H1 (cell line): ENCODE data around the gene SLIT3. TPM values are rescaled to one million over a fixed set of nuclear protein-coding genes. Genes with fewer than 3 reads are reported as not detected.

Source experiments
- SIX5 ChIP-seq: IDR thresholded peaks from 2 replicates; pipeline ENCODE4 v1.6.1; 2011; ENCODE audit warnings: mild to moderate bottlenecking, low read depth, low read length
- polyA plus RNA-seq, 7 experiments: library from polyadenylated mRNA; depleted of rRNA in 3 of 7; stranded (reverse) in 5 of 7; unstranded in 2 of 7; fragments of >200 nt in 5 of 7; fragments of 200-250 nt in 2 of 7; gene quantifications; 1 replicate in 5 of 7; 2 replicates in 1 of 7; 4 replicates in 1 of 7; pipeline versions ENCODE4 v1.2.1 to v1.2.3, GENCODE V29; 2011 to 2013; ENCODE audit warnings: missing spikeins in 2 of 7, mixed read lengths in 2 of 7
- total RNA-seq: library from RNA; stranded (reverse); fragmentation: NEBNext Ultra II Directional; extraction: Animal tissue kit (Norgen Biotek cat#: 25700); gene quantifications from 2 replicates; pipeline ENCODE4 v1.2.1, GENCODE V29; 2021
- TF ChIP-seq, protein P1 (sequence below): fragments of 300-600 bp; sonication (generic); IDR thresholded peaks from 2 replicates; pipeline ENCODE4 v1.7.1; 2012; ENCODE audit warnings: low read length, moderate library complexity, mild to moderate bottlenecking, inconsistent platforms; ENCODE audit not compliant: insufficient replicate concordance

Gene SLIT3
- total and polyA plus RNA-seq, 2 of the 8 experiments (the other 6 are each of a cell fraction or from before 2014, with no cell fraction given) = 1.1 to 1.2 TPM

DNA sequence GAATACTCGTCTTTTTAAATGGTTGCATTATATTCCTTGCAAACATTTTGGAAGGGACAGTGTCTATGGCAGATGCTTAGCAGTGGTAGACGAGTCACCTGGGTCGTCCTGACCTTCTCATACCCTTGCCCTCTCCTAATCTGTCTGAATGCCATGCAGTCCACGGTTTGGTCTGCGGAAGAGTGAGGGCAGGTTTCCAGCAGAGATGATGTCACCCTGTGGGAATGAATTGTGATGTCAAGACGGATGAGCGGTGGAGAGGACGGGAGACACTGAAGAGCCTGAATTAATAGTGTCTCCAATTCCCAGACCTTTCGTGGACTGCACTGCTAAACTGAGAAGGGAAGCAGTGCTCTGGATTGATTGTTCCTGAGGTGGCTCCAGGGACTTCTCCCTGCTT is 392.7 kb downstream of the SLIT3 start (continued):
- TF ChIP-seq, protein P1, sequence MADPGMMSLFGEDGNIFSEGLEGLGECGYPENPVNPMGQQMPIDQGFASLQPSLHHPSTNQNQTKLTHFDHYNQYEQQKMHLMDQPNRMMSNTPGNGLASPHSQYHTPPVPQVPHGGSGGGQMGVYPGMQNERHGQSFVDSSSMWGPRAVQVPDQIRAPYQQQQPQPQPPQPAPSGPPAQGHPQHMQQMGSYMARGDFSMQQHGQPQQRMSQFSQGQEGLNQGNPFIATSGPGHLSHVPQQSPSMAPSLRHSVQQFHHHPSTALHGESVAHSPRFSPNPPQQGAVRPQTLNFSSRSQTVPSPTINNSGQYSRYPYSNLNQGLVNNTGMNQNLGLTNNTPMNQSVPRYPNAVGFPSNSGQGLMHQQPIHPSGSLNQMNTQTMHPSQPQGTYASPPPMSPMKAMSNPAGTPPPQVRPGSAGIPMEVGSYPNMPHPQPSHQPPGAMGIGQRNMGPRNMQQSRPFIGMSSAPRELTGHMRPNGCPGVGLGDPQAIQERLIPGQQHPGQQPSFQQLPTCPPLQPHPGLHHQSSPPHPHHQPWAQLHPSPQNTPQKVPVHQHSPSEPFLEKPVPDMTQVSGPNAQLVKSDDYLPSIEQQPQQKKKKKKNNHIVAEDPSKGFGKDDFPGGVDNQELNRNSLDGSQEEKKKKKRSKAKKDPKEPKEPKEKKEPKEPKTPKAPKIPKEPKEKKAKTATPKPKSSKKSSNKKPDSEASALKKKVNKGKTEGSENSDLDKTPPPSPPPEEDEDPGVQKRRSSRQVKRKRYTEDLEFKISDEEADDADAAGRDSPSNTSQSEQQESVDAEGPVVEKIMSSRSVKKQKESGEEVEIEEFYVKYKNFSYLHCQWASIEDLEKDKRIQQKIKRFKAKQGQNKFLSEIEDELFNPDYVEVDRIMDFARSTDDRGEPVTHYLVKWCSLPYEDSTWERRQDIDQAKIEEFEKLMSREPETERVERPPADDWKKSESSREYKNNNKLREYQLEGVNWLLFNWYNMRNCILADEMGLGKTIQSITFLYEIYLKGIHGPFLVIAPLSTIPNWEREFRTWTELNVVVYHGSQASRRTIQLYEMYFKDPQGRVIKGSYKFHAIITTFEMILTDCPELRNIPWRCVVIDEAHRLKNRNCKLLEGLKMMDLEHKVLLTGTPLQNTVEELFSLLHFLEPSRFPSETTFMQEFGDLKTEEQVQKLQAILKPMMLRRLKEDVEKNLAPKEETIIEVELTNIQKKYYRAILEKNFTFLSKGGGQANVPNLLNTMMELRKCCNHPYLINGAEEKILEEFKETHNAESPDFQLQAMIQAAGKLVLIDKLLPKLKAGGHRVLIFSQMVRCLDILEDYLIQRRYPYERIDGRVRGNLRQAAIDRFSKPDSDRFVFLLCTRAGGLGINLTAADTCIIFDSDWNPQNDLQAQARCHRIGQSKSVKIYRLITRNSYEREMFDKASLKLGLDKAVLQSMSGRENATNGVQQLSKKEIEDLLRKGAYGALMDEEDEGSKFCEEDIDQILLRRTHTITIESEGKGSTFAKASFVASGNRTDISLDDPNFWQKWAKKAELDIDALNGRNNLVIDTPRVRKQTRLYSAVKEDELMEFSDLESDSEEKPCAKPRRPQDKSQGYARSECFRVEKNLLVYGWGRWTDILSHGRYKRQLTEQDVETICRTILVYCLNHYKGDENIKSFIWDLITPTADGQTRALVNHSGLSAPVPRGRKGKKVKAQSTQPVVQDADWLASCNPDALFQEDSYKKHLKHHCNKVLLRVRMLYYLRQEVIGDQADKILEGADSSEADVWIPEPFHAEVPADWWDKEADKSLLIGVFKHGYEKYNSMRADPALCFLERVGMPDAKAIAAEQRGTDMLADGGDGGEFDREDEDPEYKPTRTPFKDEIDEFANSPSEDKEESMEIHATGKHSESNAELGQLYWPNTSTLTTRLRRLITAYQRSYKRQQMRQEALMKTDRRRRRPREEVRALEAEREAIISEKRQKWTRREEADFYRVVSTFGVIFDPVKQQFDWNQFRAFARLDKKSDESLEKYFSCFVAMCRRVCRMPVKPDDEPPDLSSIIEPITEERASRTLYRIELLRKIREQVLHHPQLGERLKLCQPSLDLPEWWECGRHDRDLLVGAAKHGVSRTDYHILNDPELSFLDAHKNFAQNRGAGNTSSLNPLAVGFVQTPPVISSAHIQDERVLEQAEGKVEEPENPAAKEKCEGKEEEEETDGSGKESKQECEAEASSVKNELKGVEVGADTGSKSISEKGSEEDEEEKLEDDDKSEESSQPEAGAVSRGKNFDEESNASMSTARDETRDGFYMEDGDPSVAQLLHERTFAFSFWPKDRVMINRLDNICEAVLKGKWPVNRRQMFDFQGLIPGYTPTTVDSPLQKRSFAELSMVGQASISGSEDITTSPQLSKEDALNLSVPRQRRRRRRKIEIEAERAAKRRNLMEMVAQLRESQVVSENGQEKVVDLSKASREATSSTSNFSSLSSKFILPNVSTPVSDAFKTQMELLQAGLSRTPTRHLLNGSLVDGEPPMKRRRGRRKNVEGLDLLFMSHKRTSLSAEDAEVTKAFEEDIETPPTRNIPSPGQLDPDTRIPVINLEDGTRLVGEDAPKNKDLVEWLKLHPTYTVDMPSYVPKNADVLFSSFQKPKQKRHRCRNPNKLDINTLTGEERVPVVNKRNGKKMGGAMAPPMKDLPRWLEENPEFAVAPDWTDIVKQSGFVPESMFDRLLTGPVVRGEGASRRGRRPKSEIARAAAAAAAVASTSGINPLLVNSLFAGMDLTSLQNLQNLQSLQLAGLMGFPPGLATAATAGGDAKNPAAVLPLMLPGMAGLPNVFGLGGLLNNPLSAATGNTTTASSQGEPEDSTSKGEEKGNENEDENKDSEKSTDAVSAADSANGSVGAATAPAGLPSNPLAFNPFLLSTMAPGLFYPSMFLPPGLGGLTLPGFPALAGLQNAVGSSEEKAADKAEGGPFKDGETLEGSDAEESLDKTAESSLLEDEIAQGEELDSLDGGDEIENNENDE = no peak
- TF ChIP-seq SIX5 = no peak
